Measurements from ENCODE around the gene NR5A2.

Gene NR5A2

GRCh38 chr1:200184196-200184595, 156.7 kb downstream of the NR5A2 start (continued):
- peak; percentile 83 for TF ChIP-seq ZBTB44 (tag by site-specific recombination; IDR thresholded peaks at IDR 0.05)
- TF ChIP-seq, protein P1, sequence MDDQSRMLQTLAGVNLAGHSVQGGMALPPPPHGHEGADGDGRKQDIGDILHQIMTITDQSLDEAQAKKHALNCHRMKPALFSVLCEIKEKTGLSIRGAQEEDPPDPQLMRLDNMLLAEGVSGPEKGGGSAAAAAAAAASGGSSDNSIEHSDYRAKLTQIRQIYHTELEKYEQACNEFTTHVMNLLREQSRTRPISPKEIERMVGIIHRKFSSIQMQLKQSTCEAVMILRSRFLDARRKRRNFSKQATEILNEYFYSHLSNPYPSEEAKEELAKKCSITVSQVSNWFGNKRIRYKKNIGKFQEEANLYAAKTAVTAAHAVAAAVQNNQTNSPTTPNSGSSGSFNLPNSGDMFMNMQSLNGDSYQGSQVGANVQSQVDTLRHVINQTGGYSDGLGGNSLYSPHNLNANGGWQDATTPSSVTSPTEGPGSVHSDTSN (CRISPR knock-in tag; IDR thresholded peaks at IDR 0.05) = no peak
- no peak for TF ChIP-seq KLF17 (tag by site-specific recombination; IDR thresholded peaks at IDR 0.05)
- no peak for TF ChIP-seq ZNF843 (tag by site-specific recombination; IDR thresholded peaks at IDR 0.05)
- TF ChIP-seq ZSCAN30 (tag by site-specific recombination; IDR thresholded peaks at IDR 0.05) = no peak
- no peak for TF ChIP-seq ZFP37 (tag by site-specific recombination; IDR thresholded peaks at IDR 0.05)
- TF ChIP-seq SP7 (tag by site-specific recombination; IDR thresholded peaks at IDR 0.05) = no peak
- no peak for TF ChIP-seq ZFP41 (tag by site-specific recombination; IDR thresholded peaks at IDR 0.05; ENCODE audit: borderline replicate concordance)
- TF ChIP-seq MZF1 (tag by site-specific recombination; IDR thresholded peaks at IDR 0.05; ENCODE audit: borderline replicate concordance) = no peak
- TF ChIP-seq KLF1 (tag by site-specific recombination; IDR thresholded peaks at IDR 0.05) = no peak
- TF ChIP-seq, protein P2, sequence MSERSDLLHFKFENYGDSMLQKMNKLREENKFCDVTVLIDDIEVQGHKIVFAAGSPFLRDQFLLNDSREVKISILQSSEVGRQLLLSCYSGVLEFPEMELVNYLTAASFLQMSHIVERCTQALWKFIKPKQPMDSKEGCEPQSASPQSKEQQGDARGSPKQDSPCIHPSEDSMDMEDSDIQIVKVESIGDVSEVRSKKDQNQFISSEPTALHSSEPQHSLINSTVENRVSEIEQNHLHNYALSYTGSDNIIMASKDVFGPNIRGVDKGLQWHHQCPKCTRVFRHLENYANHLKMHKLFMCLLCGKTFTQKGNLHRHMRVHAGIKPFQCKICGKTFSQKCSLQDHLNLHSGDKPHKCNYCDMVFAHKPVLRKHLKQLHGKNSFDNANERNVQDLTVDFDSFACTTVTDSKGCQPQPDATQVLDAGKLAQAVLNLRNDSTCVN (tag by site-specific recombination; optimal IDR thresholded peaks at IDR 0.05) = no peak
- peak; percentile 85 for TF ChIP-seq SCRT2 (tag by site-specific recombination; IDR thresholded peaks at IDR 0.05)
- no peak for TF ChIP-seq ZNF670 (tag by site-specific recombination; IDR thresholded peaks at IDR 0.05; ENCODE audit: low read depth)
- TF ChIP-seq MEIS1 (CRISPR knock-in tag; IDR thresholded peaks at IDR 0.05; ENCODE audit: borderline replicate concordance) = no peak
- TF ChIP-seq ZFP69B (tag by site-specific recombination; IDR thresholded peaks at IDR 0.05) = peak; percentile 52
- TF ChIP-seq ZNF792 (tag by site-specific recombination; IDR thresholded peaks at IDR 0.05) = no peak
- no peak for TF ChIP-seq WT1 (tag by site-specific recombination; IDR thresholded peaks at IDR 0.05)
- no peak for TF ChIP-seq KLF9 (tag by site-specific recombination; IDR thresholded peaks at IDR 0.05; ENCODE audit: low read depth)
- no peak for TF ChIP-seq REPIN1 (tag by site-specific recombination; IDR thresholded peaks at IDR 0.05; ENCODE audit: low read depth)
- TF ChIP-seq, protein P3, sequence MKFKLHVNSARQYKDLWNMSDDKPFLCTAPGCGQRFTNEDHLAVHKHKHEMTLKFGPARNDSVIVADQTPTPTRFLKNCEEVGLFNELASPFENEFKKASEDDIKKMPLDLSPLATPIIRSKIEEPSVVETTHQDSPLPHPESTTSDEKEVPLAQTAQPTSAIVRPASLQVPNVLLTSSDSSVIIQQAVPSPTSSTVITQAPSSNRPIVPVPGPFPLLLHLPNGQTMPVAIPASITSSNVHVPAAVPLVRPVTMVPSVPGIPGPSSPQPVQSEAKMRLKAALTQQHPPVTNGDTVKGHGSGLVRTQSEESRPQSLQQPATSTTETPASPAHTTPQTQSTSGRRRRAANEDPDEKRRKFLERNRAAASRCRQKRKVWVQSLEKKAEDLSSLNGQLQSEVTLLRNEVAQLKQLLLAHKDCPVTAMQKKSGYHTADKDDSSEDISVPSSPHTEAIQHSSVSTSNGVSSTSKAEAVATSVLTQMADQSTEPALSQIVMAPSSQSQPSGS (tag by site-specific recombination; IDR thresholded peaks at IDR 0.05; ENCODE audit: low read depth) = no peak
- TF ChIP-seq ZNF24 (tag by site-specific recombination; IDR thresholded peaks at IDR 0.05) = no peak
- TF ChIP-seq, protein P4, sequence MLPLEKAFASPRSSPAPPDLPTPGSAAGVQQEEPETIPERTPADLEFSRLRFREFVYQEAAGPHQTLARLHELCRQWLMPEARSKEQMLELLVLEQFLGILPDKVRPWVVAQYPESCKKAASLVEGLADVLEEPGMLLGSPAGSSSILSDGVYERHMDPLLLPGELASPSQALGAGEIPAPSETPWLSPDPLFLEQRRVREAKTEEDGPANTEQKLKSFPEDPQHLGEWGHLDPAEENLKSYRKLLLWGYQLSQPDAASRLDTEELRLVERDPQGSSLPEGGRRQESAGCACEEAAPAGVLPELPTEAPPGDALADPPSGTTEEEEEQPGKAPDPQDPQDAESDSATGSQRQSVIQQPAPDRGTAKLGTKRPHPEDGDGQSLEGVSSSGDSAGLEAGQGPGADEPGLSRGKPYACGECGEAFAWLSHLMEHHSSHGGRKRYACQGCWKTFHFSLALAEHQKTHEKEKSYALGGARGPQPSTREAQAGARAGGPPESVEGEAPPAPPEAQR (tag by site-specific recombination; IDR thresholded peaks at IDR 0.05) = no peak
- TF ChIP-seq ZIC2 (tag by site-specific recombination; IDR thresholded peaks at IDR 0.05) = no peak
- no peak for TF ChIP-seq ZNF473 (tag by site-specific recombination; IDR thresholded peaks at IDR 0.05)
- peak; percentile 14; the same call in 1 of the 2 replicates for TF ChIP-seq ZNF548 (tag by site-specific recombination; IDR thresholded peaks at IDR 0.05)
- no peak for TF ChIP-seq ZNF350 (tag by site-specific recombination; IDR thresholded peaks at IDR 0.05)
- no peak for TF ChIP-seq ZNF266 (tag by site-specific recombination; IDR thresholded peaks at IDR 0.05; ENCODE audit: low read depth)
- TF ChIP-seq ZNF416 (tag by site-specific recombination; IDR thresholded peaks at IDR 0.05) = no peak
- TF ChIP-seq ZNF423 (tag by site-specific recombination; IDR thresholded peaks at IDR 0.05) = no peak
- no peak for TF ChIP-seq ZNF214 (tag by site-specific recombination; IDR thresholded peaks at IDR 0.05; ENCODE audit: borderline replicate concordance)
- TF ChIP-seq ZNF558 (tag by site-specific recombination; IDR thresholded peaks at IDR 0.05) = no peak
- no peak for TF ChIP-seq ZNF223 (tag by site-specific recombination; IDR thresholded peaks at IDR 0.05)
- no peak for TF ChIP-seq BCL11A (tag by site-specific recombination; IDR thresholded peaks at IDR 0.05; ENCODE audit: low read depth)

All from HEK293 (cell line).